HCT116 (cell line): ENCODE data around the gene PHGDH. TPM values are rescaled to one million over a fixed set of nuclear protein-coding genes. Genes with fewer than 3 reads are reported as not detected.
"Not testable (repeated sequence)": the region's sequence is repeated elsewhere in the genome, so short reads cannot be mapped to it uniquely, and the experiment has no call there.

ENCODE experiments used
- ATAC-seq: fragments of 200-7000 bp; cut with Tn5 transposase; 2 replicates; pipeline ENCODE4 v1.9.1; 2020; ENCODE audit warnings: mild to moderate bottlenecking, moderate library complexity
- BruUV-seq: library from RNA; stranded (reverse); fragments of 400-500 nt; replicated peaks from 2 replicates; lab custom pipeline; 2021; lab: Mats Ljungman, UMichigan
- CTCF ChIA-PET: fragments of 300-600 bp; sonication (Branson Sonifier 250); formaldehyde crosslinking; loops from one replicate; lab custom pipeline; 2021; ENCODE audit warnings: antibody characterized with exemption; lab: Charles Lee
- POLR2A ChIA-PET: fragments of 300-600, 350-600 bp; sonication (Branson Sonifier 250); formaldehyde crosslinking; loops from one replicate; lab custom pipeline; 2021; ENCODE audit warnings: antibody characterized with exemption; lab: Charles Lee
- RAD21 ChIA-PET, 2 experiments: fragments of 300-600 bp; sonication (Branson Sonifier 250); formaldehyde crosslinking; loops; one replicate each; lab custom pipeline; 2023; ENCODE audit warnings: low total read pairs in 2 of 2; ENCODE audit not compliant: uncharacterized antibody in 2 of 2, unreplicated experiment in 2 of 2, low non-redundant PET in 1 of 2; lab: Charles Lee
- DNase-seq: peaks from one replicate; pipeline ENCODE4 v3.0.0-alpha.2; 2010; ENCODE audit warnings: low read depth, low spot score
- H2AFZ ChIP-seq: fragments of 200-600 bp; shearing (Covaris generic), sonication (generic); 2 replicates; pipeline ENCODE4 v1.6.1; 2017; ENCODE audit warnings: low read depth, mixed run types, mixed read lengths, antibody characterized with exemption, low read length; ENCODE audit not compliant: poor library complexity, severe bottlenecking
- H3K27ac ChIP-seq: 2 replicates; pipeline ENCODE4 v1.5.1; 2012; ENCODE audit warnings: low read depth, low read length
- H3K27me3 ChIP-seq: fragments of 200-600 bp; sonication (generic); 2 replicates; pipeline ENCODE4 v1.6.1; 2016; ENCODE audit warnings: mixed run types, low read length, mixed read lengths; ENCODE audit not compliant: insufficient read depth
- H3K36me3 ChIP-seq, 2 experiments: fragments of 200-500 bp in 1 of 2; fragments of 200-600 bp in 1 of 2; sonication (Bioruptor generic) in 1 of 2; sonication (generic) in 1 of 2; 2 replicates each; pipeline versions ENCODE4 v1.5.1 to v1.6.1; 2014 to 2016; ENCODE audit warnings: low read length in 2 of 2, inconsistent platforms in 1 of 2, mixed read lengths in 1 of 2, mixed run types in 1 of 2; ENCODE audit not compliant: insufficient read depth in 2 of 2, control insufficient read depth in 1 of 2
- H3K4me1 ChIP-seq, 2 experiments: fragments of 200-600 bp in 1 of 2; sonication (generic) in 1 of 2; 2 replicates each; pipeline versions ENCODE4 v1.5.1 to v1.6.1; 2012 to 2017; ENCODE audit warnings: low read length in 2 of 2, inconsistent platforms in 1 of 2, mild to moderate bottlenecking in 1 of 2, mixed read lengths in 1 of 2, mixed run types in 1 of 2, moderate library complexity in 1 of 2; ENCODE audit not compliant: insufficient read depth in 2 of 2, control insufficient read depth in 1 of 2
- H3K4me2 ChIP-seq: fragments of 200-600 bp; sonication (generic); 2 replicates; pipeline ENCODE4 v1.6.1; 2017; ENCODE audit warnings: mixed run types, low read length, mixed read lengths
- H3K4me3 ChIP-seq, 2 experiments: fragments of 200-600 bp in 1 of 2; sonication (generic) in 1 of 2; replicated peaks in 1 of 2; 2 replicates each; pipeline ENCODE4 v1.5.1; 2011 to 2016; ENCODE audit warnings: low read length in 2 of 2, control low read depth in 1 of 2, low read depth in 1 of 2, mild to moderate bottlenecking in 1 of 2, mixed read lengths in 1 of 2, mixed run types in 1 of 2
- H3K79me2 ChIP-seq: fragments of 200-600 bp; sonication (generic); 2 replicates; pipeline ENCODE4 v1.6.1; 2017; ENCODE audit warnings: mild to moderate bottlenecking, mixed run types, low read length, moderate library complexity, mixed read lengths; ENCODE audit not compliant: insufficient read depth
- H3K9ac ChIP-seq: fragments of 200-600 bp; sonication (generic); 2 replicates; pipeline ENCODE4 v1.6.1; 2016; ENCODE audit warnings: low read length, mixed read lengths
- H3K9me2 ChIP-seq: fragments of 200-600 bp; sonication (generic), shearing (Covaris generic); 2 replicates; pipeline ENCODE4 v1.6.1; 2017; ENCODE audit warnings: mixed run types, mild to moderate bottlenecking, moderate library complexity; ENCODE audit not compliant: insufficient read depth
- H3K9me3 ChIP-seq, 2 experiments: fragments of 200-500 bp in 1 of 2; fragments of 200-600 bp in 1 of 2; sonication (Bioruptor generic) in 1 of 2; sonication (generic) in 1 of 2; 2 replicates each; pipeline ENCODE4 v1.6.1; 2014 to 2017; ENCODE audit warnings: low read length in 2 of 2, mixed read lengths in 2 of 2, inconsistent platforms in 1 of 2, low read depth in 1 of 2, mild to moderate bottlenecking in 1 of 2, mixed run types in 1 of 2, moderate library complexity in 1 of 2; ENCODE audit not compliant: control insufficient read depth in 1 of 2, insufficient read depth in 1 of 2
- H4K20me1 ChIP-seq: fragments of 200-600 bp; sonication (generic), shearing (Covaris generic); 2 replicates; pipeline ENCODE4 v1.6.1; 2017; ENCODE audit warnings: mixed run types, mild to moderate bottlenecking, moderate library complexity; ENCODE audit not compliant: insufficient read depth
- ATF3 ChIP-seq: IDR thresholded peaks from 2 replicates; pipeline ENCODE4 v1.6.1; 2012
- CEBPB ChIP-seq: IDR thresholded peaks from 2 replicates; pipeline ENCODE4 v1.6.1; 2012; ENCODE audit warnings: low read depth
- CTCF ChIP-seq, 3 experiments: fragments of 200-600 bp in 1 of 3; sonication (generic) in 1 of 3; IDR thresholded peaks in 2 of 3; conservative IDR thresholded peaks in 1 of 3; 2 replicates each; pipeline ENCODE4 v1.5.1; 2012 to 2017; ENCODE audit warnings: low read depth in 2 of 3, low read length in 2 of 3, antibody characterized with exemption in 1 of 3, borderline replicate concordance in 1 of 3, control low read depth in 1 of 3, mild to moderate bottlenecking in 1 of 3, mixed read lengths in 1 of 3, mixed run types in 1 of 3, moderate library complexity in 1 of 3; ENCODE audit not compliant: insufficient read depth in 1 of 3
- EGR1 ChIP-seq: IDR thresholded peaks from 2 replicates; pipeline ENCODE4 v1.6.1; 2012; ENCODE audit warnings: low read depth
- ELF1 ChIP-seq: IDR thresholded peaks from 2 replicates; pipeline ENCODE4 v1.6.1; 2012; ENCODE audit warnings: low read depth, borderline replicate concordance
- EZH2phosphoT487 ChIP-seq: fragments of 200-600 bp; IDR thresholded peaks from 2 replicates; pipeline ENCODE4 v1.6.1; 2018; ENCODE audit warnings: antibody characterized with exemption, borderline replicate concordance
- FOSL1 ChIP-seq: IDR thresholded peaks from 2 replicates; pipeline ENCODE4 v1.6.1; 2012; ENCODE audit warnings: low read depth
- JUND ChIP-seq: IDR thresholded peaks from 2 replicates; pipeline ENCODE4 v1.6.1; 2012
- REST ChIP-seq: IDR thresholded peaks from 2 replicates; pipeline ENCODE4 v1.6.1; 2012; ENCODE audit warnings: low read depth
- YY1 ChIP-seq: IDR thresholded peaks from 2 replicates; pipeline ENCODE4 v1.6.1; 2011; ENCODE audit warnings: low read length, low read depth, moderate library complexity, mild to moderate bottlenecking; ENCODE audit not compliant: insufficient replicate concordance; ENCODE audit errors: extremely low read depth
- ZFX ChIP-seq: fragments of 450-650 bp; IDR thresholded peaks from 2 replicates; pipeline ENCODE4 v1.6.1; 2017
- ZNF274 ChIP-seq: fragments of 200-500 bp; sonication (Bioruptor generic); IDR thresholded peaks from 2 replicates; pipeline ENCODE4 v1.6.1; 2014; ENCODE audit warnings: mild to moderate bottlenecking, low read depth, low read length, inconsistent platforms
- intact Hi-C: fragments of 100-400 bp; cut with micrococcal nuclease; formaldehyde crosslinking; loops from 2 replicates; pipeline ENCODE4 v1.10.0; 2022
- total RNA-seq: library from RNA; stranded (reverse); gene quantifications from one replicate; pipeline ENCODE4 v1.2.1, GENCODE V29; 2021; ENCODE audit not compliant: unreplicated experiment

The PHGDH gene
- total RNA-seq, 1 experiment from 2014 or later = 187 TPM

- Histone ChIP-seq H3K9me3 (no peaks in the 10 kb centered on the region), H3K9me2 (no peaks in the 10 kb centered on the region), H4K20me1 (no peaks in the 10 kb centered on the region), H3K4me3 (no peak overlapping the region), H3K27me3 (no peaks in the 10 kb centered on the region), H3K4me1 (peaks cover 0 to 19% of the 10 kb centered on the region in 2 experiments; a peak in 3 of 4 replicates), H2AFZ (peak overlapping the region; percentile 45), H3K27ac (no peak overlapping the region), H3K4me2 (no peak overlapping the region), H3K36me3 (no peaks in the 10 kb centered on the region), H3K79me2 (no peaks in the 10 kb centered on the region), H3K9ac (no peak overlapping the region)
- DNase-seq = no peak
- ChIA-PET CTCF (interaction anchor here (1.1 kb wide), 2 partner anchors 14 kb away, joined by 3 read pairs; no protein-coding TSS in a partner anchor), RAD21 (no interaction called here), POLR2A (no interaction called here)
- intact Hi-C loops = no loop called here
- ATAC-seq = no peak
- TF ChIP-seq YY1 = no peak
- no peak for TF ChIP-seq FOSL1
- no peak for TF ChIP-seq EGR1
- no peak for TF ChIP-seq CEBPB
- no peak for TF ChIP-seq JUND
- TF ChIP-seq ELF1 = no peak
- no peak for TF ChIP-seq REST
- no peak for TF ChIP-seq ZNF274
- TF ChIP-seq ZFX = no peak
- no peak for TF ChIP-seq ATF3
- TF ChIP-seq CTCF (IDR thresholded peaks at IDR 0.05 in 2 of 3, conservative IDR thresholded peaks at IDR 0.05 in 1 of 3; ENCODE audit: borderline replicate concordance in 1 of 3, insufficient read depth in 1 of 3, low read depth in 2 of 3, low read length in 2 of 3) = no peak
- no peak for TF ChIP-seq EZH2phosphoT487
- no TSS peak for BruUV-seq
These were observed 22.2 kb upstream of the PHGDH start for GRCh38 chr1:119689511-119689910.

GRCh38 chr1:119696863-119697262 is 14.9 kb upstream of the PHGDH start:
- H4K20me1 ChIP-seq, CTCF ChIA-PET, H3K9ac ChIP-seq, H3K27ac ChIP-seq, RAD21 ChIA-PET, H3K4me2 ChIP-seq, H3K4me3 ChIP-seq, ATAC-seq, H3K9me2 ChIP-seq, H3K36me3 ChIP-seq, intact Hi-C loops, BruUV-seq, DNase-seq, H3K79me2 ChIP-seq, H3K9me3 ChIP-seq, H3K4me1 ChIP-seq, H3K27me3 ChIP-seq, POLR2A ChIA-PET, H2AFZ ChIP-seq: not testable (repeated sequence)
